Upper lobe of left lung (tissue), 4 donors: ENCODE results near the gene CUX1.

Experiments
- POLR2A ChIP-seq, 4 donors: fragments of 450-650 bp; IDR thresholded peaks; one replicate each; pipeline ENCODE4 v1.5.1; 2016 to 2017; ENCODE audit warnings: antibody characterized with exemption in 4 of 4, mild to moderate bottlenecking in 2 of 4
- POLR2AphosphoS5 ChIP-seq, 2 donors: sonication (generic); formaldehyde crosslinking; IDR thresholded peaks; one replicate each; pipeline ENCODE4 v1.5.1; 2017; ENCODE audit warnings: antibody characterized with exemption in 2 of 2

DNA sequence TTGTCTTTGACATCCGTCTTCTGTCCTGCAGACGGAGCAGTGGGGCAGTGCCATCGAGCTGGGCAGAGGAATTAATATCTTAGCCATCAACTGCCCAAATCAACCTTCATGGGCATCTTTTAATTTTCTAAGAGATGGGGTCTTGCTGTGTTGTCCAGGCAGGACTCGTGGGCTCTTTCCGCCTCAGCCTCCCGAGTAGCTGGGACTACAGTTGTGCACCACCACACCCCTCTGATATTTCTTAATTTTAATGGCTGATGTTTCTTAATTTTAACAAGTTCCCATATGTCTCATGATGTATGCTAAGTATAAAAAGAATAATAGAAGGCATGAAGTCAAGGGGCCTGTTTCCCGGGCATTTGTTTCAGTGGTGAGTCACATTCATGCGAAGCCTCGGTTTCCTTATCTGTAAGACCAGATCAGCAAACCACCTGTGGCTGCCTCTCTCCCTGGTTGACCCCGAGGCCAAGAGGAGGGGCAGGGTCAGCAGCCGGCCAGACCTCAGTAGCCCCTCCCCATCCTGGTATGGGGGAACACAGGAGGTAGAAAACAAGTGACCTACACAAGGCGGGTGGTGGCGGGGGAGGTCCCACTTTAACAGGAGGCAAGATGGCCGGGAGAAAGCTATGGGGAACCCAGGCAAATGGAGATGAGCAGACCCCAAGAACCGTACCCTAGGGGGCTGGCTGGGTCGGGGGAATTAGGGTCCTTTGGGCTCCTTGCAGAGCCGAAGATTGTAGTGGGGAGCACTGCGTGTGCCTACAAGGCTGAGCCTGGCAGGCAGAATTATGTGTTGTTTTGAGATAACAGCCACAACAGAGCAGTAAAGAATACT lies 85.5 kb downstream of the CUX1 start:
- TF ChIP-seq POLR2AphosphoS5 (IDR thresholded peaks at IDR 0.05) (no peak), POLR2A (IDR thresholded peaks at IDR 0.05) (no peak)
